GM12801 (cell line): Measurements from ENCODE around the gene MED27.

Experiments
- CTCF ChIP-seq: IDR thresholded peaks from one replicate; pipeline ENCODE4 v1.5.1; 2011; ENCODE audit warnings: control low read depth; ENCODE audit not compliant: insufficient read length; ENCODE audit errors: extremely low read depth

MED27 gene

GRCh38 chr9:131912069-131912468 lies 167.6 kb downstream of the MED27 start:
- no peak for TF ChIP-seq CTCF

GRCh38 chr9:131910572-131910971 lies 169.1 kb downstream of the MED27 start:
- TF ChIP-seq CTCF = no peak

- TF ChIP-seq CTCF = no peak
These were observed 174.5 kb downstream of the MED27 start for GRCh38 chr9:131905144-131905543.

- TF ChIP-seq CTCF = no peak
These were observed 180.1 kb downstream of the MED27 start for GRCh38 chr9:131899296-131900228.

GRCh38 chr9:131892902-131893500 lies 186.7 kb downstream of the MED27 start:
- TF ChIP-seq CTCF = no peak

GRCh38 chr9:131892162-131892707 lies 187.4 kb downstream of the MED27 start:
- TF ChIP-seq CTCF = no peak

- no peak for TF ChIP-seq CTCF
These were observed 188.1 kb downstream of the MED27 start for GRCh38 chr9:131891598-131891997.
